Body of pancreas (tissue), 4 donors: ENCODE results near the gene COL4A5.

Source experiments
- POLR2A ChIP-seq, 3 donors: fragments of 450-650 bp; IDR thresholded peaks; one replicate each; pipeline ENCODE4 v1.6.1; 2016; ENCODE audit warnings: antibody characterized with exemption in 3 of 3, mild to moderate bottlenecking in 2 of 3
- TF ChIP-seq, protein P1 (sequence below), 7 experiments: fragments of 450-650 bp in 4 of 7; fragments of 200-600 bp in 3 of 7; sonication (generic) in 3 of 7; IDR thresholded peaks; one replicate each; pipeline ENCODE4 v1.5.1; 2016 to 2019; ENCODE audit warnings: antibody characterized with exemption in 7 of 7

DNA sequence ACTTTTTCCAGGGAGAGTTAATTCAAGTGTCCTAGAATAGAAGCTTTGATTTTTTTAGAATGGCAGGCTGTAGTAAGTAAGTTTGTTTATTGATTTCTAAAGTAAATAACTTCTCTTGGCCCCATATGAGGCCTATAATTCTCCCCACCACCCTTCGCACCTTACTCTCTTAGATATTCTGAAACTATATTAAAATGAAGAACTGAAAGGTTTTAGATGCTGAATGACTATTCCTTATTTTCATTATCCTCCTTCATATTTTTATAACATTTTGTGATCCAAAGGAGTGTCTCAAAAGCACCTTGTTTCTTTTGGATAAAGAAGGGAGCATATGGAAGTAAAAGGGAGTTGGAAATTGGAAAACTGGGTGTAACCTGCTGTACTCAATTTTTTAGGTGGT is 226.5 kb downstream of the COL4A5 start:
- TF ChIP-seq, protein P1, sequence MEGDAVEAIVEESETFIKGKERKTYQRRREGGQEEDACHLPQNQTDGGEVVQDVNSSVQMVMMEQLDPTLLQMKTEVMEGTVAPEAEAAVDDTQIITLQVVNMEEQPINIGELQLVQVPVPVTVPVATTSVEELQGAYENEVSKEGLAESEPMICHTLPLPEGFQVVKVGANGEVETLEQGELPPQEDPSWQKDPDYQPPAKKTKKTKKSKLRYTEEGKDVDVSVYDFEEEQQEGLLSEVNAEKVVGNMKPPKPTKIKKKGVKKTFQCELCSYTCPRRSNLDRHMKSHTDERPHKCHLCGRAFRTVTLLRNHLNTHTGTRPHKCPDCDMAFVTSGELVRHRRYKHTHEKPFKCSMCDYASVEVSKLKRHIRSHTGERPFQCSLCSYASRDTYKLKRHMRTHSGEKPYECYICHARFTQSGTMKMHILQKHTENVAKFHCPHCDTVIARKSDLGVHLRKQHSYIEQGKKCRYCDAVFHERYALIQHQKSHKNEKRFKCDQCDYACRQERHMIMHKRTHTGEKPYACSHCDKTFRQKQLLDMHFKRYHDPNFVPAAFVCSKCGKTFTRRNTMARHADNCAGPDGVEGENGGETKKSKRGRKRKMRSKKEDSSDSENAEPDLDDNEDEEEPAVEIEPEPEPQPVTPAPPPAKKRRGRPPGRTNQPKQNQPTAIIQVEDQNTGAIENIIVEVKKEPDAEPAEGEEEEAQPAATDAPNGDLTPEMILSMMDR (IDR thresholded peaks at IDR 0.05), result no peak
- TF ChIP-seq POLR2A (IDR thresholded peaks at IDR 0.05), result no peak
